GM10847 (cell line): Measurements from ENCODE around the gene OR8K5.

Experiments used
- POLR2A ChIP-seq: IDR thresholded peaks from 2 replicates; pipeline ENCODE4 v1.6.1; 2011; ENCODE audit not compliant: insufficient read length; ENCODE audit errors: extremely low read depth

The OR8K5 gene, protein sequence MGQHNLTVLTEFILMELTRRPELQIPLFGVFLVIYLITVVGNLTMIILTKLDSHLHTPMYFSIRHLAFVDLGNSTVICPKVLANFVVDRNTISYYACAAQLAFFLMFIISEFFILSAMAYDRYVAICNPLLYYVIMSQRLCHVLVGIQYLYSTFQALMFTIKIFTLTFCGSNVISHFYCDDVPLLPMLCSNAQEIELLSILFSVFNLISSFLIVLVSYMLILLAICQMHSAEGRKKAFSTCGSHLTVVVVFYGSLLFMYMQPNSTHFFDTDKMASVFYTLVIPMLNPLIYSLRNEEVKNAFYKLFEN

DNA sequence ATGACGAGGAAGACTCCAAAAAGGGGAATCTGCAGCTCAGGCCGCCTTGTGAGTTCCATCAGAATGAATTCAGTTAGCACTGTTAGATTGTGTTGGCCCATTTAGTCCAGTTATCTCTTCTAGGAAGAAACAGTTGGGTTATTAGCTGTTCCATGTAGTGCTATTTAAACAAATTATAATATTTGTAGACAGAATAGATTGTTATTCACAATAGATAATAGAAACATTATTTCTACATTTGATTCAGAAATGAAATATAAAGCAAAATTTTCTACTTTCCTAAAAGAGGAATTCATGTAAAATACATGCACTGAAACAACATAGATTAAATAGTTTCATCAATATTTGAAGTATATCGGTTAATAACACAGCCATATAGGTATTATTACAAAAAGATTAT lies at the start of gene OR8K5:
TSS of gene OR8K5 (minus strand) at position 101 of the 400 bp plus-strand sequence. CDS start at position 101, 0 bp downstream.
- no peak for TF ChIP-seq POLR2A

- no peak for TF ChIP-seq POLR2A
Observed at GRCh38 chr11:56207790-56208189, 47.7 kb upstream of the OR8K5 start.

- no peak for TF ChIP-seq POLR2A
Observed at GRCh38 chr11:56197367-56197766, 37.2 kb upstream of the OR8K5 start.

DNA sequence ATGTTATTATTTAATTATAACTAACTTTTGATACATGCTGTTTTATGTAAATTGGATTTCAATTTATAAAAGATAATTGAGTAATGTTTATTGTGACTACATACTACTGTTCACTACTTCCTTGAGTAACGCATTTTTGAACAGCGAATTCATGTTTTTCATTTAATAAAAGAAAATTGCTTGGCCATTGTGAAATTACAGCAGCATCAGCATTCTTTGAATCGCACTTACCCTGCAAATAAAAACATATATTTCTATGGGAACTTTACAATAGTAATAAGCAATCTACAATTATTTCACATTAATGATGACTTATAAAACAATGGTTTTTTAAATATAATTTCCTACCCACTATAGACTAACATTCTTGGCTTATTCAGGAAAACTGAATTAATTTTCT lies 36.6 kb upstream of the OR8K5 start:
- no peak for TF ChIP-seq POLR2A

- TF ChIP-seq POLR2A, result no peak
Observed at GRCh38 chr11:56188602-56189001, 28.5 kb upstream of the OR8K5 start.

DNA sequence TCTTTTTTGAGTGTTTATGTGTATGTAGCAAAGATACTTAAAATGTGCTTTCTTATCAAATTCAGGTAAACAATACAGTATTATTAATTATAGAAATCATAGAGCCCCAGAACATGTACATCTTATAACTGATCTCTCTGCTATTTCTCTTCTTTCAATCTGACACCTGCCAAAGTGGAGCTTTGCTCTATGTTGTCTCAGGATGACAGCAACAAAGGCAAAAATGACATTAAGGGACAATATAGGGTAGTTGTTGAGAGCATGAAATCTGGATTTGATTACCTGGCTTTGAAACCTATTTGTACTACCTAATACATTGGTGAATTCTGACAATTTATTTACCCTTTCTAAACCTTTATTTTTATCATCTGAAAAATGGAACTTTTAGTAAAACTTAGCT lies 23.3 kb upstream of the OR8K5 start:
- no peak for TF ChIP-seq POLR2A

- no peak for TF ChIP-seq POLR2A
Observed at GRCh38 chr11:56176318-56176717, 16.2 kb upstream of the OR8K5 start, which contains the start of gene OR5J2. TSS of gene OR5J2 (plus strand) at chr11:56176618. CDS start at chr11:56176618, 0 bp downstream.

GRCh38 chr11:56172256-56172830 lies 12.2 kb upstream of the OR8K5 start:
- no peak for TF ChIP-seq POLR2A

DNA sequence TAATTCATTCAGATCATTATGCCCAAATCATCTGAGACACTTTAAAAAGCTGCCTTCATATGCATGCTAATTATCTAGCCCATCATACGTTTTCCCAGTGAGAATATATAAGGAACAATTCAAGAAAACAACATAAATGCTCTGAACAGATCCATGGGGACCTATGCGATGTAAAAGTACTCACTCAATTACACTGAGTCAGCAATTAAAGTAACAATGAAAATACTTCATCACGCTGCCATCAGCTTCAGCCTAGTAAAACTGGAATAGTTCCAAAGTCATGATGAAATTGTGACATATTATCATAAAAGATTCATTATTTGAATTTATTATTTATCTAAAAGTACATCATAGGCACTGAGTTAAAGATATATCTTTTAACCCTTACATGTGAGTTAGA lies 3.7 kb upstream of the OR8K5 start:
- TF ChIP-seq POLR2A, result no peak

- TF ChIP-seq POLR2A, result no peak
Observed at GRCh38 chr11:56152333-56152732, 7.8 kb downstream of the OR8K5 start.

GRCh38 chr11:56151376-56151775 lies 8.7 kb downstream of the OR8K5 start:
- no peak for TF ChIP-seq POLR2A

DNA sequence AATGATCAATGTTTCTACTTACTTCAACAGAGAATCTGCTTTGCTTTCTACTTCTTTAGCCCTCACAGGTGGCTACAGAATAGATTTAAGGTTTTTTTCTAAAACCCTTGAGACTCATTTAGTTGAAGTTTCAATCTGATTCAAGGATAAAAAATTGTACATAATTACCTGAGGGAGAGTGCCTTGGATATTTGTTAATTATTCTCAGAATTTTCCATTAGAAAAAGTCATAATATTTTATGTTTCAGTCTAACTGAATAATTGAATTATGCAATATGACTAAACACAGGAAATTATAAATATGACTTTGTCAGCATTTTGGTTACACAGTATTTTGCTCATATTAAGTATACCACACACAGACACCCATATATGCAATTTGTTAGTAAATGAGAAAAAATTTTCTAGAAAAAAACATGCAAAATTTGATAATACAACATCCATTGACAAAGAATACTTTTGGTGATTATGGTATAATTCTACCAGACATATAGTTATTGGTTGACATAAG lies 19.9 kb downstream of the OR8K5 start, which contains the start of gene OR8J3:
TSS of gene OR8J3 (minus strand) at position 51 of the 511 bp plus-strand sequence. CDS start 2,483 bp downstream, outside the sequence.
- TF ChIP-seq POLR2A, result no peak

- no peak for TF ChIP-seq POLR2A
Observed at GRCh38 chr11:56122073-56122472, 38.0 kb downstream of the OR8K5 start, which contains the start of gene OR8H3. TSS of gene OR8H3 (plus strand) at chr11:56122373. CDS start at chr11:56122373, 0 bp downstream.
